HepG2 (cell line): ENCODE data around the gene TASL. TPM values are rescaled to one million over a fixed set of nuclear protein-coding genes. Genes with fewer than 3 reads are reported as not detected.

Source experiments
- ATAC-seq: fragments of 200-7000 bp; cut with Tn5 transposase; 3 replicates; pipeline ENCODE4 v1.9.1; 2020; ENCODE audit warnings: mild to moderate bottlenecking, moderate library complexity
- BruUV-seq: library from RNA; stranded (reverse); fragments of 400-500 nt; replicated peaks from 2 replicates; lab custom pipeline; 2021; lab: Mats Ljungman, UMichigan
- CTCF ChIA-PET: fragments of 300-600 bp; formaldehyde crosslinking; extraction: SDS; loops from one replicate; lab custom pipeline; 2021; ENCODE audit warnings: low total read pairs, inconsistent platforms, low intra/inter-chr PET ratio; lab: Yijun Ruan, JAX
- POLR2A ChIA-PET: fragments of 350-600 bp; sonication (Branson Sonifier 250); formaldehyde crosslinking; loops from one replicate; lab custom pipeline; 2020; ENCODE audit warnings: antibody characterized with exemption, inconsistent platforms; lab: Yijun Ruan, JAX
- DNase-seq: peaks from one replicate; pipeline ENCODE4 v3.0.0-alpha.2; 2015; ENCODE audit warnings: low spot score
- FAIRE-seq: peaks from 3 replicates; lab custom pipeline; 2011; peaks lifted over from hg19 to GRCh38; lab: Jason Lieb, UNC
- H2AFZ ChIP-seq: one replicate; pipeline ENCODE4 v1.6.1; 2011; ENCODE audit warnings: low read length, inconsistent platforms
- H3K27ac ChIP-seq: fragments of 300-600 bp; 3 replicates; pipeline ENCODE4 v1.8.0; 2011; ENCODE audit warnings: mixed run types, mild to moderate bottlenecking, mixed read lengths, low read length, inconsistent platforms; ENCODE audit not compliant: insufficient read depth; ENCODE audit errors: extremely low read length
- H3K27me3 ChIP-seq, 2 experiments: fragments of 200-600 bp in 1 of 2; 2 replicates in 1 of 2; 3 replicates in 1 of 2; pipeline versions ENCODE4 v1.6.0 to v1.8.0; 2011; ENCODE audit warnings: low read length in 2 of 2, mild to moderate bottlenecking in 2 of 2, moderate library complexity in 2 of 2, inconsistent platforms in 1 of 2; ENCODE audit not compliant: insufficient read depth in 2 of 2, control insufficient read depth in 1 of 2
- H3K36me3 ChIP-seq, 2 experiments: fragments of 200-600 bp in 1 of 2; replicated peaks in 1 of 2; 2 replicates in 1 of 2; 3 replicates in 1 of 2; pipeline versions ENCODE4 v1.5.1 to v1.8.0; 2011; ENCODE audit warnings: low read length in 2 of 2, inconsistent platforms in 1 of 2; ENCODE audit not compliant: insufficient read depth in 2 of 2, control insufficient read depth in 1 of 2
- H3K4me1 ChIP-seq: 2 replicates; pipeline ENCODE4 v1.5.1; 2012; ENCODE audit warnings: low read length, inconsistent platforms; ENCODE audit not compliant: insufficient read depth
- H3K4me2 ChIP-seq: 2 replicates; pipeline ENCODE4 v1.6.0; 2011; ENCODE audit warnings: low read depth, low read length, inconsistent platforms
- H3K4me3 ChIP-seq, 3 experiments: fragments of 200-600 bp in 1 of 3; sonication (generic), shearing (Covaris generic) in 1 of 3; replicated peaks in 1 of 3; 2 replicates each; pipeline ENCODE4 v1.5.1; 2011 to 2016; ENCODE audit warnings: low read length in 3 of 3, inconsistent platforms in 2 of 3, low read depth in 2 of 3, mild to moderate bottlenecking in 2 of 3, control low read depth in 1 of 3, mixed read lengths in 1 of 3; ENCODE audit not compliant: insufficient read depth in 1 of 3
- H3K79me2 ChIP-seq: one replicate; pipeline ENCODE4 v1.6.1; 2011; ENCODE audit warnings: low read length, inconsistent platforms; ENCODE audit not compliant: insufficient read depth
- H3K9ac ChIP-seq: 2 replicates; pipeline ENCODE4 v1.6.0; 2011; ENCODE audit warnings: mild to moderate bottlenecking, low read depth, low read length, inconsistent platforms; ENCODE audit not compliant: insufficient read depth
- H3K9me3 ChIP-seq: 2 replicates; pipeline ENCODE4 v1.5.1; 2012; ENCODE audit warnings: mild to moderate bottlenecking, low read length
- H4K20me1 ChIP-seq: 2 replicates; pipeline ENCODE4 v1.6.0; 2011; ENCODE audit warnings: inconsistent platforms, mild to moderate bottlenecking, low read length, moderate library complexity; ENCODE audit not compliant: insufficient read depth
- CBX5 ChIP-seq: sonication (generic); formaldehyde crosslinking; IDR thresholded peaks from 2 replicates; pipeline ENCODE4 v1.4.0; 2020; ENCODE audit warnings: missing genetic modification reagents, borderline replicate concordance
- HMGA1 ChIP-seq: sonication (generic); formaldehyde crosslinking; conservative IDR thresholded peaks from 2 replicates; pipeline ENCODE4 v1.4.0; 2020; ENCODE audit warnings: missing genetic modification reagents
- KIAA2018 ChIP-seq: sonication (generic); formaldehyde crosslinking; IDR thresholded peaks from 2 replicates; pipeline ENCODE4 v1.5.0; 2020; ENCODE audit warnings: mild to moderate bottlenecking, missing genetic modification reagents, borderline replicate concordance
- ZNF367 ChIP-seq: sonication (generic); formaldehyde crosslinking; IDR thresholded peaks from 2 replicates; pipeline ENCODE4 v1.4.0; 2020; ENCODE audit warnings: missing genetic modification reagents, borderline replicate concordance
- WGBS: methylation state at CpG from one replicate; pipeline ENCODE4 v1.1.6; 2017; ENCODE audit warnings: low lambda C conversion rate; 5-methylcytosine and 5-hydroxymethylcytosine counted together
- in situ Hi-C: cut with HindIII; loops from 2 replicates; pipeline ENCODE4 v1.10.0; 2017; ENCODE audit warnings: low pct_unique_long_range_greater_than_20kb; ENCODE audit not compliant: extremely low pct_ligation_motif_present
- intact Hi-C: fragments of 100-400 bp; cut with micrococcal nuclease; formaldehyde crosslinking; loops from one replicate; pipeline ENCODE4 v1.10.0; 2022; ENCODE audit not compliant: unreplicated experiment
- polyA plus RNA-seq, 8 experiments: library from polyadenylated mRNA; depleted of rRNA in 3 of 8; stranded (reverse) in 7 of 8; unstranded in 1 of 8; fragments of >200 nt; fragmentation: Illumina TruSeq in 4 of 8; extraction: Trizol in 4 of 8; gene quantifications; 2 replicates each; pipeline versions ENCODE4 v1.2.1 to v1.2.3, GENCODE V29; 2011 to 2016; ENCODE audit warnings: low read depth in 4 of 8, missing spikeins in 1 of 8, mixed read lengths in 1 of 8; ENCODE audit not compliant: insufficient read depth in 1 of 8
- total RNA-seq, 5 experiments: library from RNA; depleted of rRNA; stranded (reverse); fragments of >200 nt; fragmentation: Illumina TruSeq; extraction: Trizol; gene quantifications; 2 replicates each; pipeline ENCODE4 v1.2.3, GENCODE V29; 2016; ENCODE audit warnings: low read depth in 1 of 5

The TASL gene
- total and polyA plus RNA-seq, 2 of the 13 experiments (the other 11 are each of a cell fraction or from before 2014, with no cell fraction given) = not detected

- DNase-seq (no peak), ATAC-seq (no peak)
- no peaks in the 10 kb centered on the region for H4K20me1 ChIP-seq
- in situ Hi-C loops = no loop called here
- H3K27ac ChIP-seq = no peak overlapping the region
- H3K4me2 ChIP-seq = no peak overlapping the region
- TF ChIP-seq HMGA1 (no peak), ZNF367 (CRISPR knock-in tag) (no peak)
- TF ChIP-seq, all 625 proteins: peak for 0
- Histone ChIP-seq H3K79me2 (no peaks in the 10 kb centered on the region), H3K27me3 (no peaks in the 10 kb centered on the region), H3K36me3 (no peaks in the 10 kb centered on the region), H2AFZ (no peak overlapping the region), H3K9ac (no peak overlapping the region), H3K9me3 (no peaks in the 10 kb centered on the region), H3K4me1 (peaks cover 18% of the 10 kb centered on the region; the same call in 1 of the 2 replicates), H3K4me3 (no peak overlapping the region)
- no TSS peak for BruUV-seq
- ChIA-PET POLR2A (no interaction called here), CTCF (no interaction called here)
- WGBS = 95% methylated on average over 2 of the region's 2 CpGs
- FAIRE-seq = no peak
- intact Hi-C loops = no loop called here
Measured at GRCh38 chrX:30610026-30610425, 32.5 kb upstream of the TASL start.

- CTCF ChIA-PET = no interaction called here
- no TSS peak for BruUV-seq
- Histone ChIP-seq H3K79me2 (no peaks in the 10 kb centered on the region), H2AFZ (no peak overlapping the region)
- DNase-seq = no peak
- POLR2A ChIA-PET = no interaction called here
- no peak for TF ChIP-seq KIAA2018
- TF ChIP-seq CBX5 (CRISPR knock-in tag) = no peak
- TF ChIP-seq, all 625 proteins: peak for 0
- no peak overlapping the region for H3K9ac ChIP-seq
- ATAC-seq (no peak), FAIRE-seq (no peak)
- no peak overlapping the region for H3K4me3 ChIP-seq
- WGBS = 27% methylated on average over 1 of the region's 1 CpG
- H3K4me2 ChIP-seq = no peak overlapping the region
- intact Hi-C loops = no loop called here
- no peaks in the 10 kb centered on the region for H3K27me3 ChIP-seq
- in situ Hi-C loops = no loop called here
- H3K9me3 ChIP-seq = no peaks in the 10 kb centered on the region
- H3K36me3 ChIP-seq = no peaks in the 10 kb centered on the region
- H3K4me1 ChIP-seq = peaks cover 9% of the 10 kb centered on the region; the same call in 1 of the 2 replicates
- no peak overlapping the region for H3K27ac ChIP-seq
- H4K20me1 ChIP-seq = no peaks in the 10 kb centered on the region
Measured at GRCh38 chrX:30607155-30607554, 29.6 kb upstream of the TASL start.
